ENCODE data around the gene PEAR1. TPM values are rescaled to one million over a fixed set of nuclear protein-coding genes. Genes with fewer than 3 reads are reported as not detected.

The PEAR1 gene
- total RNA-seq, 1 experiment from 2014 or later: 0.39 TPM

DNA sequence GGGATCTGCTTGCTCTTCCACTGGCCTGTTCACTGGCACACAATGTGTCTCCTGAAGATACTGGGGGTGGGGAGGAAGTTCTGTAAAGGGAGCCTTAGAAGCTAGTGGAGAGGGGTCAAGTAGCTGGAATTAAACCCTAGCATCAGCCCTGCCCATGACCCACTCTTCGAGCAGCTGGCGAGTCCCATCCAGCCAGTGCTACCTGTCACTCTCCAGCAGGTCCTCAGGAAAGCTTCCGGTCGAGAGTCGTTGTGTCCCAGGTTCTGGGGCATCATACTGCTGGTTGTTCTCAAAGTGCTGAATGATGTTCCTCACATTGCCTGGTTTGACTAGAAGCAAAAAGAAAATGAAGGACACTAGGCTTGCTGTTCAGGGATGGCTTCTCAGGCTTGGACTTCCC is 57.9 kb downstream of the PEAR1 start:
- Histone ChIP-seq H4K91ac (ENCODE audit: insufficient read length, low read depth, low read length) (no peak overlapping the region), H3K79me2 (ENCODE audit: insufficient read depth, low read length) (no peaks in the 10 kb centered on the region), H2AK5ac (ENCODE audit: insufficient read length, low read length) (no peak overlapping the region), H3K9me3 (ENCODE audit: control insufficient read depth, low read depth, low read length) (no peaks in the 10 kb centered on the region), H3K9ac (ENCODE audit: extremely low read depth, insufficient read length, low read length) (no peak overlapping the region), H2BK15ac (ENCODE audit: low read depth, low read length) (no peak overlapping the region), H2BK12ac (ENCODE audit: insufficient read length, low read depth, low read length) (no peak overlapping the region), H3K23me2 (ENCODE audit: insufficient read length, low read depth, low read length, poor library complexity, severe bottlenecking) (no peaks in the 10 kb centered on the region), H3T11ph (ENCODE audit: low read length) (no peak overlapping the region), H2BK120ac (ENCODE audit: low read depth, low read length, poor library complexity, severe bottlenecking) (no peak overlapping the region), H3K4me2 (ENCODE audit: insufficient read depth, insufficient read length, low read length) (no peak overlapping the region), H3K23ac (ENCODE audit: insufficient read length, low read depth, low read length) (no peak overlapping the region), H2AFZ (ENCODE audit: low read length) (no peak overlapping the region), H4K5ac (ENCODE audit: insufficient read length, low read depth, low read length) (no peak overlapping the region), H3K4me1 (ENCODE audit: insufficient read depth, low read length) (no peaks in the 10 kb centered on the region), H3K18ac (ENCODE audit: insufficient read length, low read depth, low read length) (no peak overlapping the region), H2BK5ac (ENCODE audit: insufficient read length, low read length) (no peak overlapping the region), H3K56ac (ENCODE audit: insufficient read length, low read depth, low read length) (no peak overlapping the region), H4K8ac (replicated peaks; ENCODE audit: insufficient read length, low read depth, low read length) (no peak overlapping the region), H2BK20ac (ENCODE audit: low read depth, low read length, poor library complexity, severe bottlenecking) (no peak overlapping the region), H3K27ac (ENCODE audit: insufficient read length, low read depth, low read length) (no peak overlapping the region), H3K27me3 (ENCODE audit: insufficient read depth, low read length) (no peaks in the 10 kb centered on the region), H3K79me1 (ENCODE audit: insufficient read depth, low read depth, low read length, poor library complexity, severe bottlenecking) (no peaks in the 10 kb centered on the region), H4K20me1 (ENCODE audit: control insufficient read depth, insufficient read depth, insufficient read length) (no peaks in the 10 kb centered on the region), H3K14ac (ENCODE audit: insufficient read depth, low read length) (no peak overlapping the region), H3K4ac (ENCODE audit: low read depth, low read length) (no peak overlapping the region)
- Mint-ChIP-seq H3K4me3 (no peak overlapping the region), H3K27ac (0 out of 7 replicates have a peak overlapping the region, but pooled peaks of 1 of the 3 experiments have one; percentile 26), H3K4me1 (peaks cover 3 to 8% of the 10 kb centered on the region in 2 experiments; a peak in 3 of 4 replicates), H3K9me3 (no peaks in the 10 kb centered on the region), H3K27me3 (ENCODE audit: low read depth) (no peaks in the 10 kb centered on the region), H3K36me3 (ENCODE audit: insufficient read depth in 1 of 3, low read depth in 3 of 3) (peaks cover 42 to 85% (median 80%) of the 10 kb centered on the region in 3 experiments; a peak in 6 of 7 replicates)
- no peak for DNase-seq
- no CpG with 5 or more reads among the region's 5 CpGs for WGBS (ENCODE audit: extremely low coverage, insufficient read length, low lambda C conversion rate)
- TF ChIP-seq, protein P1, sequence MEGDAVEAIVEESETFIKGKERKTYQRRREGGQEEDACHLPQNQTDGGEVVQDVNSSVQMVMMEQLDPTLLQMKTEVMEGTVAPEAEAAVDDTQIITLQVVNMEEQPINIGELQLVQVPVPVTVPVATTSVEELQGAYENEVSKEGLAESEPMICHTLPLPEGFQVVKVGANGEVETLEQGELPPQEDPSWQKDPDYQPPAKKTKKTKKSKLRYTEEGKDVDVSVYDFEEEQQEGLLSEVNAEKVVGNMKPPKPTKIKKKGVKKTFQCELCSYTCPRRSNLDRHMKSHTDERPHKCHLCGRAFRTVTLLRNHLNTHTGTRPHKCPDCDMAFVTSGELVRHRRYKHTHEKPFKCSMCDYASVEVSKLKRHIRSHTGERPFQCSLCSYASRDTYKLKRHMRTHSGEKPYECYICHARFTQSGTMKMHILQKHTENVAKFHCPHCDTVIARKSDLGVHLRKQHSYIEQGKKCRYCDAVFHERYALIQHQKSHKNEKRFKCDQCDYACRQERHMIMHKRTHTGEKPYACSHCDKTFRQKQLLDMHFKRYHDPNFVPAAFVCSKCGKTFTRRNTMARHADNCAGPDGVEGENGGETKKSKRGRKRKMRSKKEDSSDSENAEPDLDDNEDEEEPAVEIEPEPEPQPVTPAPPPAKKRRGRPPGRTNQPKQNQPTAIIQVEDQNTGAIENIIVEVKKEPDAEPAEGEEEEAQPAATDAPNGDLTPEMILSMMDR (conservative IDR thresholded peaks at IDR 0.05): no peak
